ENCODE data around the gene OR2A14. TPM values are rescaled to one million over a fixed set of nuclear protein-coding genes. Genes with fewer than 3 reads are reported as not detected.
A peak's percentile ranks its signal among the peaks of the same experiment; 100 is the strongest.
"Not testable (repeated sequence)": the region's sequence is repeated elsewhere in the genome, so short reads cannot be mapped to it uniquely, and the experiment has no call there.

OR2A14 gene
- total RNA-seq, 1 donor from 2014 or later = not detected

DNA sequence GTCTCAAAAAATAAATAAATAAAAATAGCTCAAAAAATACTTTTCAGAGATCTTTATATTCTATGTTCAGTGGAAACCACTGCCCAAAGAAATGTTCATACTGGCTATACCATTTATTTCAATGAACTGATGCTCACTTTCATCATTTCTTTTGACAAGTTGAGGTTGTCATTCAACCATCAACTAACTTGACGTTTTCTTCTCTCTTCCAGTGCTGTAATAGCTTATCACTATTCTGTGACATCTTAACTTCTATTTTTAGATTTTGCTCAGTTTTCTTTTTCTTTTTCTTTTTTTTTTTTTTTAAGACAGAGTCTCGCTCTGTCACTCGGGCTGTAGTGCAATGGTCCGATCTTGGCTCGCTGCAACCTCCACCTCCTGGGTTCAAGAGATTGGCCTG is 51.6 kb downstream of the OR2A14 start:
- H3K27me3 Mint-ChIP-seq (ENCODE audit: unreplicated experiment) = no peaks in the 10 kb centered on the region
- no peaks in the 10 kb centered on the region for H3K36me3 Mint-ChIP-seq (ENCODE audit: low read depth, unreplicated experiment)
- no peak for DNase-seq (ENCODE audit: low spot score)

GRCh38 chr7:144178380-144179164 is 55.6 kb downstream of the OR2A14 start:
- H3K27me3 Mint-ChIP-seq (ENCODE audit: unreplicated experiment); H3K36me3 Mint-ChIP-seq (ENCODE audit: low read depth, unreplicated experiment); H3K27ac Mint-ChIP-seq (ENCODE audit: unreplicated experiment); H3K9me3 Mint-ChIP-seq (ENCODE audit: unreplicated experiment); H3K4me1 Mint-ChIP-seq (ENCODE audit: unreplicated experiment); H3K4me3 Mint-ChIP-seq (ENCODE audit: unreplicated experiment): not testable (repeated sequence)
- DNase-seq (ENCODE audit: low spot score) = peak; percentile 19
- peak; percentile 46 for TF ChIP-seq CTCF (IDR thresholded peaks at IDR 0.05; ENCODE audit: unreplicated experiment)

More for the DNA sequence above, 51.6 kb downstream of the OR2A14 start:
- no peak overlapping the region for H3K4me3 Mint-ChIP-seq (ENCODE audit: unreplicated experiment)
- peaks cover 2% of the 10 kb centered on the region for H3K4me1 Mint-ChIP-seq (ENCODE audit: unreplicated experiment)
- H3K9me3 Mint-ChIP-seq (ENCODE audit: unreplicated experiment) = no peaks in the 10 kb centered on the region
- no peak overlapping the region for H3K27ac Mint-ChIP-seq (ENCODE audit: unreplicated experiment)
- no peak for TF ChIP-seq CTCF (IDR thresholded peaks at IDR 0.05; ENCODE audit: unreplicated experiment)

GRCh38 chr7:144179165-144179479 is 56.1 kb downstream of the OR2A14 start:
- H3K27ac Mint-ChIP-seq (ENCODE audit: unreplicated experiment); H3K9me3 Mint-ChIP-seq (ENCODE audit: unreplicated experiment); H3K4me1 Mint-ChIP-seq (ENCODE audit: unreplicated experiment); H3K4me3 Mint-ChIP-seq (ENCODE audit: unreplicated experiment); H3K36me3 Mint-ChIP-seq (ENCODE audit: low read depth, unreplicated experiment); DNase-seq (ENCODE audit: low spot score); H3K27me3 Mint-ChIP-seq (ENCODE audit: unreplicated experiment): not testable (repeated sequence)

Other genes starting within 250 kb of the OR2A14 start
- 79.7 TPM for gene TCAF1, start 221.0 kb upstream of the OR2A14 start, total RNA-seq (ENCODE audit: unreplicated experiment)
- not detected for gene OR2F2, start 187.9 kb upstream of the OR2A14 start, total RNA-seq (ENCODE audit: unreplicated experiment)
- not detected for gene OR2F1, start 168.3 kb upstream of the OR2A14 start, total RNA-seq (ENCODE audit: unreplicated experiment)
- gene OR6B1, start 122.9 kb upstream of the OR2A14 start, total RNA-seq (ENCODE audit: unreplicated experiment) = not detected
- gene OR2A5, start 74.2 kb upstream of the OR2A14 start, total RNA-seq (ENCODE audit: unreplicated experiment) = not detected
- not detected for gene OR2A25, start 53.4 kb upstream of the OR2A14 start, total RNA-seq (ENCODE audit: unreplicated experiment)
- gene OR2A12, start 36.9 kb upstream of the OR2A14 start, total RNA-seq (ENCODE audit: unreplicated experiment) = not detected
- gene OR2A2, start 13.6 kb upstream of the OR2A14 start, total RNA-seq (ENCODE audit: unreplicated experiment) = not detected
- 3.3 TPM for gene CTAGE4, start 60.3 kb downstream of the OR2A14 start, total RNA-seq (ENCODE audit: unreplicated experiment)
- 6.1 TPM for gene ARHGEF35, start 72.7 kb downstream of the OR2A14 start, total RNA-seq (ENCODE audit: unreplicated experiment)
- gene OR2A42, start 116.4 kb downstream of the OR2A14 start, total RNA-seq (ENCODE audit: unreplicated experiment) = 0.08 TPM
- 2.6 TPM for gene OR2A7, start 141.6 kb downstream of the OR2A14 start, total RNA-seq (ENCODE audit: unreplicated experiment)
- 0.80 TPM for gene CTAGE8, start 146.1 kb downstream of the OR2A14 start, total RNA-seq (ENCODE audit: unreplicated experiment)
- not detected for gene OR2A1, start 189.2 kb downstream of the OR2A14 start, total RNA-seq (ENCODE audit: unreplicated experiment)
- gene ARHGEF5, start 232.2 kb downstream of the OR2A14 start, total RNA-seq (ENCODE audit: unreplicated experiment) = 11.9 TPM